HepG2 (cell line): ENCODE data around the gene SLC25A11. TPM values are rescaled to one million over a fixed set of nuclear protein-coding genes. Genes with fewer than 3 reads are reported as not detected.

Experiments
- AKAP8 ChIP-seq: sonication (generic); formaldehyde crosslinking; IDR thresholded peaks from 2 replicates; pipeline ENCODE4 v1.5.1; 2020; ENCODE audit warnings: mild to moderate bottlenecking, missing genetic modification reagents
- ARNT2 ChIP-seq: sonication (generic); formaldehyde crosslinking; IDR thresholded peaks from 2 replicates; pipeline ENCODE4 v1.8.0; 2022; ENCODE audit warnings: mild to moderate bottlenecking, low read depth, missing genetic modification reagents, moderate library complexity
- DR1 ChIP-seq: sonication (generic); formaldehyde crosslinking; IDR thresholded peaks from 2 replicates; pipeline ENCODE4 v1.8.0; 2021; ENCODE audit warnings: mild to moderate bottlenecking, missing genetic modification reagents, inconsistent platforms
- ELF3 ChIP-seq: IDR thresholded peaks from 2 replicates; pipeline ENCODE4 v1.6.1; 2016; ENCODE audit warnings: missing genetic modification reagents, missing compliant biosample characterization
- GABPA ChIP-seq, 2 experiments: IDR thresholded peaks; 2 replicates each; pipeline ENCODE4 v1.6.1; 2011 to 2016; ENCODE audit warnings: low read depth in 2 of 2, low read length in 1 of 2, missing biosample characterization in 1 of 2, missing genetic modification characterization in 1 of 2
- HDAC6 ChIP-seq: fragments of 200-600 bp; sonication (generic); IDR thresholded peaks from 2 replicates; pipeline ENCODE4 v1.7.0; 2017; ENCODE audit warnings: mild to moderate bottlenecking, antibody characterized with exemption, low read length, low read depth
- HIVEP1 ChIP-seq: sonication (generic); formaldehyde crosslinking; IDR thresholded peaks from 2 replicates; pipeline ENCODE4 v1.4.0; 2020; ENCODE audit warnings: mild to moderate bottlenecking, missing genetic modification reagents
- HMG20B ChIP-seq: conservative IDR thresholded peaks from 2 replicates; pipeline ENCODE4 v1.6.1; 2016; ENCODE audit warnings: missing genetic modification reagents, missing compliant biosample characterization
- MIER2 ChIP-seq: IDR thresholded peaks from 2 replicates; pipeline ENCODE4 v1.6.1; 2016; ENCODE audit warnings: missing biosample characterization, missing genetic modification reagents
- PITX1 ChIP-seq: sonication (generic); formaldehyde crosslinking; IDR thresholded peaks from 2 replicates; pipeline ENCODE4 v1.5.1; 2020; ENCODE audit warnings: mild to moderate bottlenecking, missing genetic modification reagents
- POLR2G ChIP-seq: fragments of 200-400 bp; formaldehyde crosslinking; IDR thresholded peaks from 2 replicates; pipeline ENCODE4 v1.6.1; 2018; ENCODE audit warnings: mild to moderate bottlenecking, low read depth, low read length, moderate library complexity
- REPIN1 ChIP-seq: sonication (generic); formaldehyde crosslinking; IDR thresholded peaks from 2 replicates; pipeline ENCODE4 v1.8.0; 2022; ENCODE audit warnings: missing genetic modification reagents, low read depth, mild to moderate bottlenecking, borderline replicate concordance
- RFX1 ChIP-seq: fragments of 450-650 bp; IDR thresholded peaks from 2 replicates; pipeline ENCODE4 v1.6.1; 2017
- SRF ChIP-seq: IDR thresholded peaks from 2 replicates; pipeline ENCODE4 v1.6.1; 2011; ENCODE audit warnings: mild to moderate bottlenecking, low read depth, low read length, moderate library complexity
- THAP11 ChIP-seq: IDR thresholded peaks from 2 replicates; pipeline ENCODE4 v1.6.1; 2016; ENCODE audit warnings: missing biosample characterization, missing genetic modification reagents
- TOPORS ChIP-seq: sonication (generic); formaldehyde crosslinking; IDR thresholded peaks from 2 replicates; pipeline ENCODE4 v1.8.0; 2023; ENCODE audit warnings: mild to moderate bottlenecking, missing genetic modification reagents
- ZFP37 ChIP-seq: sonication (generic); formaldehyde crosslinking; IDR thresholded peaks from 2 replicates; pipeline ENCODE4 v1.4.0; 2020; ENCODE audit warnings: missing genetic modification reagents, borderline replicate concordance
- ZNF430 ChIP-seq: sonication (generic); formaldehyde crosslinking; IDR thresholded peaks from 2 replicates; pipeline ENCODE4 v1.9.0; 2021; ENCODE audit warnings: mild to moderate bottlenecking, missing genetic modification reagents
- ZNF605 ChIP-seq: sonication (generic); formaldehyde crosslinking; IDR thresholded peaks from 2 replicates; pipeline ENCODE4 v1.8.0; 2022; ENCODE audit warnings: mild to moderate bottlenecking, missing genetic modification reagents
- ZNF678 ChIP-seq: sonication (generic); formaldehyde crosslinking; IDR thresholded peaks from 2 replicates; pipeline ENCODE4 v1.4.0; 2020; ENCODE audit warnings: mild to moderate bottlenecking, missing genetic modification reagents
- ZNF781 ChIP-seq: sonication (generic); formaldehyde crosslinking; IDR thresholded peaks from 2 replicates; pipeline ENCODE4 v1.5.1; 2020; ENCODE audit warnings: borderline replicate concordance, mild to moderate bottlenecking, missing genetic modification reagents; ENCODE audit errors: not compliant biosample characterization
- polyA plus RNA-seq, 8 experiments: library from polyadenylated mRNA; depleted of rRNA in 3 of 8; stranded (reverse) in 7 of 8; unstranded in 1 of 8; fragments of >200 nt; fragmentation: Illumina TruSeq in 4 of 8; extraction: Trizol in 4 of 8; gene quantifications; 2 replicates each; pipeline versions ENCODE4 v1.2.1 to v1.2.3, GENCODE V29; 2011 to 2016; ENCODE audit warnings: low read depth in 4 of 8, missing spikeins in 1 of 8, mixed read lengths in 1 of 8; ENCODE audit not compliant: insufficient read depth in 1 of 8
- total RNA-seq, 5 experiments: library from RNA; depleted of rRNA; stranded (reverse); fragments of >200 nt; fragmentation: Illumina TruSeq; extraction: Trizol; gene quantifications; 2 replicates each; pipeline ENCODE4 v1.2.3, GENCODE V29; 2016; ENCODE audit warnings: low read depth in 1 of 5
- TF ChIP-seq, protein P1 (sequence below): sonication (generic); formaldehyde crosslinking; IDR thresholded peaks from 2 replicates; pipeline ENCODE4 v1.4.0; 2020; ENCODE audit warnings: mild to moderate bottlenecking, missing genetic modification reagents
- TF ChIP-seq, protein P2 (sequence below): sonication (generic); formaldehyde crosslinking; IDR thresholded peaks from 2 replicates; pipeline ENCODE4 v1.5.0; 2020; ENCODE audit warnings: mild to moderate bottlenecking, missing genetic modification reagents, borderline replicate concordance
- TF ChIP-seq, protein P3 (sequence below): sonication (generic); formaldehyde crosslinking; IDR thresholded peaks from 2 replicates; pipeline ENCODE4 v1.8.0; 2022; ENCODE audit warnings: missing genetic modification reagents, mild to moderate bottlenecking, borderline replicate concordance

The SLC25A11 gene
- total and polyA plus RNA-seq, 2 of the 13 experiments (the other 11 are each of a cell fraction or from before 2014, with no cell fraction given) = 35.4 to 47.2 TPM

DNA sequence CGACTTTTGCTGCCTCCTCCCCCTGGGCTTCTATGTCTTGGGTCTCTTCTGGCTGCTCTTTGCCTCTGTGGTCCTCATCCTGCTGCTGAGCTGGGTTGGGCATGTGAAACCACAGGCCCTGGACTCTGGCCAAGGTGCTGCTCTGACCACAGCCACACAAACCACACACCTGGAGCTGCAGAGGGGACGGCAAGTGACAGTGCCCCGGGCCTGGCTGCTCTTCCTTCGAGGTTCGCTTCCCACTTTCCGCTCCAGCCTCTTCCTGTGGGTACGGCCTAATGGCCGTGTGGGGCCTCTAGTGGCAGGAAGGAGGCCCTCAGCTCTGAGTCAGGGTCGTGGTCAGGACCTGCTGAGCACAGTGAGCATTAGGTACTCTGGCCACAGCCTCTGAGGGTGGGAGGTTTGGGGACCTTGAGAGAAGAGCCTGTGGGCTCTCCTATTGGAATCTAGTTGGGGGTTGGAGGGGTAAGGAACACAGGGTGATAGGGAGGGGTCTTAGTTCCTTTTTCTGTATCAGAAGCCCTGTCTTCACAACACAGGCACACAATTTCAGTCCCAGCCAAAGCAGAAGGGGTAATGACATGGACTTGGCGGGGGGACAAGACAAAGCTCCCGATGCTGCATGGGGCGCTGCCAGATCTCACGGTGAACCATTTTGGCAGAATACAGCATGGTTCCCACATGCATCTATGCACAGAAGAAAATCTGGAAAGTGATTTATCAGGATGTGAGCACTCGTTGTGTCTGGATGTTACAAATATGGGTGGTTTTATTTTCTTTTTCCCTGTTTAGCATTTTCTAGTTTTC is 5.5 kb downstream of the SLC25A11 start (continued):
- TF ChIP-seq, protein P1, sequence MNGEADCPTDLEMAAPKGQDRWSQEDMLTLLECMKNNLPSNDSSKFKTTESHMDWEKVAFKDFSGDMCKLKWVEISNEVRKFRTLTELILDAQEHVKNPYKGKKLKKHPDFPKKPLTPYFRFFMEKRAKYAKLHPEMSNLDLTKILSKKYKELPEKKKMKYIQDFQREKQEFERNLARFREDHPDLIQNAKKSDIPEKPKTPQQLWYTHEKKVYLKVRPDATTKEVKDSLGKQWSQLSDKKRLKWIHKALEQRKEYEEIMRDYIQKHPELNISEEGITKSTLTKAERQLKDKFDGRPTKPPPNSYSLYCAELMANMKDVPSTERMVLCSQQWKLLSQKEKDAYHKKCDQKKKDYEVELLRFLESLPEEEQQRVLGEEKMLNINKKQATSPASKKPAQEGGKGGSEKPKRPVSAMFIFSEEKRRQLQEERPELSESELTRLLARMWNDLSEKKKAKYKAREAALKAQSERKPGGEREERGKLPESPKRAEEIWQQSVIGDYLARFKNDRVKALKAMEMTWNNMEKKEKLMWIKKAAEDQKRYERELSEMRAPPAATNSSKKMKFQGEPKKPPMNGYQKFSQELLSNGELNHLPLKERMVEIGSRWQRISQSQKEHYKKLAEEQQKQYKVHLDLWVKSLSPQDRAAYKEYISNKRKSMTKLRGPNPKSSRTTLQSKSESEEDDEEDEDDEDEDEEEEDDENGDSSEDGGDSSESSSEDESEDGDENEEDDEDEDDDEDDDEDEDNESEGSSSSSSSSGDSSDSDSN (CRISPR knock-in tag) = peak; percentile 42
- TF ChIP-seq MIER2 = peak; percentile 43
- no peak for TF ChIP-seq HDAC6
- TF ChIP-seq, protein P2, sequence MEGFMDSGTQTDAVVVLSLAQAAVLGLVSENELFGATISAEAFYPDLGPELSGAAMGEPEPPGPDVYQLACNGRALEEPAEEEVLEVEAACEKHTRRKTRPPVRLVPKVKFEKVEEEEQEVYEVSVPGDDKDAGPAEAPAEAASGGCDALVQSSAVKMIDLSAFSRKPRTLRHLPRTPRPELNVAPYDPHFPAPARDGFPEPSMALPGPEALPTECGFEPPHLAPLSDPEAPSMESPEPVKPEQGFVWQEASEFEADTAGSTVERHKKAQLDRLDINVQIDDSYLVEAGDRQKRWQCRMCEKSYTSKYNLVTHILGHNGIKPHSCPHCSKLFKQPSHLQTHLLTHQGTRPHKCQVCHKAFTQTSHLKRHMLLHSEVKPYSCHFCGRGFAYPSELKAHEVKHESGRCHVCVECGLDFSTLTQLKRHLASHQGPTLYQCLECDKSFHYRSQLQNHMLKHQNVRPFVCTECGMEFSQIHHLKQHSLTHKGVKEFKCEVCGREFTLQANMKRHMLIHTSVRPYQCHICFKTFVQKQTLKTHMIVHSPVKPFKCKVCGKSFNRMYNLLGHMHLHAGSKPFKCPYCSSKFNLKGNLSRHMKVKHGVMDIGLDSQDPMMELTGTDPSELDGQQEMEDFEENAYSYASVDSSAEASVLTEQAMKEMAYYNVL (CRISPR knock-in tag) = peak; percentile 33; the same call in 1 of the 2 replicates
- no peak for TF ChIP-seq ARNT2 (CRISPR knock-in tag)
- TF ChIP-seq DR1 (CRISPR knock-in tag) = no peak
- TF ChIP-seq POLR2G = peak; percentile 61
- no peak for TF ChIP-seq ZFP37
- TF ChIP-seq ZNF605 (CRISPR knock-in tag) = 0 out of 2 replicates have a peak, but pooled peaks have one; percentile 41
- TF ChIP-seq GABPA (IDR thresholded peaks at IDR 0.05; ENCODE audit: low read depth, low read length) = no peak
- peak; percentile 41; the same call in 1 of the 2 replicates for TF ChIP-seq GABPA (CRISPR knock-in tag; IDR thresholded peaks at IDR 0.05; ENCODE audit: low read depth)
- TF ChIP-seq ZNF678 (CRISPR knock-in tag) = no peak
- TF ChIP-seq THAP11 (CRISPR knock-in tag) = peak; percentile 50
- TF ChIP-seq SRF = no peak
- no peak for TF ChIP-seq HMG20B
- no peak for TF ChIP-seq TOPORS
- 0 out of 2 replicates have a peak, but pooled peaks have one; percentile 19 for TF ChIP-seq ELF3 (CRISPR knock-in tag)
- TF ChIP-seq HIVEP1 (CRISPR knock-in tag) = 0 out of 2 replicates have a peak, but pooled peaks have one; percentile 17
- TF ChIP-seq, protein P3, sequence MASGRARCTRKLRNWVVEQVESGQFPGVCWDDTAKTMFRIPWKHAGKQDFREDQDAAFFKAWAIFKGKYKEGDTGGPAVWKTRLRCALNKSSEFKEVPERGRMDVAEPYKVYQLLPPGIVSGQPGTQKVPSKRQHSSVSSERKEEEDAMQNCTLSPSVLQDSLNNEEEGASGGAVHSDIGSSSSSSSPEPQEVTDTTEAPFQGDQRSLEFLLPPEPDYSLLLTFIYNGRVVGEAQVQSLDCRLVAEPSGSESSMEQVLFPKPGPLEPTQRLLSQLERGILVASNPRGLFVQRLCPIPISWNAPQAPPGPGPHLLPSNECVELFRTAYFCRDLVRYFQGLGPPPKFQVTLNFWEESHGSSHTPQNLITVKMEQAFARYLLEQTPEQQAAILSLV = no peak
- TF ChIP-seq AKAP8 (CRISPR knock-in tag) = 0 out of 2 replicates have a peak, but pooled peaks have one; percentile 47
- no peak for TF ChIP-seq RFX1
- peak; percentile 49; the same call in 1 of the 2 replicates for TF ChIP-seq REPIN1 (CRISPR knock-in tag)
- TF ChIP-seq ZNF781 = peak; percentile 55
- TF ChIP-seq PITX1 (CRISPR knock-in tag) = no peak; the same call in 1 of the 2 replicates
- TF ChIP-seq ZNF430 = peak; percentile 37; the same call in 1 of the 2 replicates
